ENCODE results near the gene EIF4G1.

The EIF4G1 gene

GRCh38 chr3:184373422-184373821, 59.0 kb downstream of the EIF4G1 start:
- DNase-seq (ENCODE audit: low spot score in 2 of 2) (no peak), ATAC-seq (no peak)
- H3K9me3 Mint-ChIP-seq = no peaks in the 10 kb centered on the region
- H3K4me1 Mint-ChIP-seq = peaks cover 8% of the 10 kb centered on the region
- H3K36me3 Mint-ChIP-seq = peaks cover 24% of the 10 kb centered on the region
- H3K4me3 Mint-ChIP-seq = no peak overlapping the region
- no peak overlapping the region for H3K27ac Mint-ChIP-seq

GRCh38 chr3:184375747-184376461, 61.5 kb downstream of the EIF4G1 start:
- H3K4me3 Mint-ChIP-seq = no peak overlapping the region
- no peak for DNase-seq (ENCODE audit: low spot score in 2 of 2)

GRCh38 chr3:184377374-184377773, 63.0 kb downstream of the EIF4G1 start:
- ATAC-seq (no peak), DNase-seq (ENCODE audit: low spot score in 2 of 2) (no peak)
- no peaks in the 10 kb centered on the region for H3K4me1 Mint-ChIP-seq
- H3K9me3 Mint-ChIP-seq = no peaks in the 10 kb centered on the region
- H3K36me3 Mint-ChIP-seq = no peaks in the 10 kb centered on the region
- H3K4me3 Mint-ChIP-seq = no peak overlapping the region
- H3K27ac Mint-ChIP-seq = no peak overlapping the region

More at GRCh38 chr3:184375747-184376461, 61.5 kb downstream of the EIF4G1 start:
- H3K36me3 Mint-ChIP-seq = no peaks in the 10 kb centered on the region
- no peak overlapping the region for H3K27ac Mint-ChIP-seq
- peaks cover 8% of the 10 kb centered on the region for H3K4me1 Mint-ChIP-seq
- H3K9me3 Mint-ChIP-seq = no peaks in the 10 kb centered on the region
- no peak for ATAC-seq

- H3K4me3 Mint-ChIP-seq = peak within 1 kb of the TSS; percentile 62
- DNase-seq (ENCODE audit: low spot score in 2 of 2) (no peak), ATAC-seq (no peak)
- no peaks in the 10 kb centered on the region for H3K9me3 Mint-ChIP-seq
- no peaks in the 10 kb centered on the region for H3K4me1 Mint-ChIP-seq
- H3K36me3 Mint-ChIP-seq = no peaks in the 10 kb centered on the region
- H3K27ac Mint-ChIP-seq = peak within 1 kb of the TSS; percentile 38
These were observed 63.6 kb downstream of the EIF4G1 start, which contains the start of gene THPO for GRCh38 chr3:184377882-184378445. Gene THPO (minus strand): TSS chr3:184378207. CDS start chr3:184376259, 1,948 bp downstream.

GRCh38 chr3:184378651-184379357, 64.4 kb downstream of the EIF4G1 start:
- no peak for ATAC-seq
- peak overlapping the region; percentile 62 for H3K4me3 Mint-ChIP-seq
- DNase-seq (ENCODE audit: low spot score in 2 of 2) = no peak
- H3K4me1 Mint-ChIP-seq = no peaks in the 10 kb centered on the region
- no peaks in the 10 kb centered on the region for H3K36me3 Mint-ChIP-seq
- H3K27ac Mint-ChIP-seq = peak overlapping the region; percentile 38
- H3K9me3 Mint-ChIP-seq = no peaks in the 10 kb centered on the region

- Mint-ChIP-seq H3K4me1 (no peaks in the 10 kb centered on the region), H3K27ac (peak within 1 kb of the TSS; percentile 38), H3K9me3 (no peaks in the 10 kb centered on the region), H3K4me3 (peak within 1 kb of the TSS; percentile 62), H3K36me3 (no peaks in the 10 kb centered on the region)
- ATAC-seq (no peak), DNase-seq (ENCODE audit: low spot score in 2 of 2) (no peak)
These were observed 65.2 kb downstream of the EIF4G1 start, which contains the start of gene CHRD for GRCh38 chr3:184379358-184380184. Gene CHRD (plus strand): TSS chr3:184380054. CDS start chr3:184380319, 265 bp downstream.

- ATAC-seq (peak; percentile 48), DNase-seq (ENCODE audit: low spot score in 2 of 2) (no peak)
- H3K27ac Mint-ChIP-seq = no peak overlapping the region
- H3K4me3 Mint-ChIP-seq = peak overlapping the region; percentile 52
- no peaks in the 10 kb centered on the region for H3K4me1 Mint-ChIP-seq
- H3K9me3 Mint-ChIP-seq = no peaks in the 10 kb centered on the region
- H3K36me3 Mint-ChIP-seq = no peaks in the 10 kb centered on the region
These were observed 65.8 kb downstream of the EIF4G1 start for GRCh38 chr3:184380185-184380626.

- no peaks in the 10 kb centered on the region for H3K36me3 Mint-ChIP-seq
- ATAC-seq (peak; percentile 44), DNase-seq (ENCODE audit: low spot score in 2 of 2) (no peak)
- H3K4me3 Mint-ChIP-seq = peak overlapping the region; percentile 52
- no peak overlapping the region for H3K27ac Mint-ChIP-seq
- no peaks in the 10 kb centered on the region for H3K9me3 Mint-ChIP-seq
- no peaks in the 10 kb centered on the region for H3K4me1 Mint-ChIP-seq
These were observed 66.3 kb downstream of the EIF4G1 start for GRCh38 chr3:184380627-184381260.

- H3K36me3 Mint-ChIP-seq = no peaks in the 10 kb centered on the region
- peak in 1 of 2 donors; percentile 53 for DNase-seq (ENCODE audit: low spot score in 2 of 2)
- no peak overlapping the region for H3K27ac Mint-ChIP-seq
- H3K9me3 Mint-ChIP-seq = no peaks in the 10 kb centered on the region
- peak overlapping the region; percentile 52 for H3K4me3 Mint-ChIP-seq
- H3K4me1 Mint-ChIP-seq = no peaks in the 10 kb centered on the region
- peak; percentile 6 for ATAC-seq
These were observed 67.1 kb downstream of the EIF4G1 start for GRCh38 chr3:184381261-184382224.

GRCh38 chr3:184382326-184383032, 68.1 kb downstream of the EIF4G1 start:
- H3K27ac Mint-ChIP-seq = no peak overlapping the region
- no peaks in the 10 kb centered on the region for H3K36me3 Mint-ChIP-seq
- no peaks in the 10 kb centered on the region for H3K9me3 Mint-ChIP-seq
- no peak overlapping the region for H3K4me3 Mint-ChIP-seq
- H3K4me1 Mint-ChIP-seq = no peaks in the 10 kb centered on the region
- DNase-seq (ENCODE audit: low spot score in 2 of 2) = no peak
- ATAC-seq = no peak

GRCh38 chr3:184383033-184383740, 68.8 kb downstream of the EIF4G1 start:
- DNase-seq (ENCODE audit: low spot score in 2 of 2) (no peak), ATAC-seq (no peak)
- Mint-ChIP-seq H3K4me1 (no peaks in the 10 kb centered on the region), H3K4me3 (no peak overlapping the region), H3K27ac (no peak overlapping the region), H3K9me3 (no peaks in the 10 kb centered on the region), H3K36me3 (no peaks in the 10 kb centered on the region)

GRCh38 chr3:184384342-184384741, 69.9 kb downstream of the EIF4G1 start:
- Mint-ChIP-seq H3K9me3 (no peaks in the 10 kb centered on the region), H3K4me1 (no peaks in the 10 kb centered on the region), H3K36me3 (no peaks in the 10 kb centered on the region), H3K4me3 (no peak overlapping the region), H3K27ac (no peak overlapping the region)
- no peak for DNase-seq (ENCODE audit: low spot score in 2 of 2)
- no peak for ATAC-seq

All from stimulated activated effector memory CD8-positive, alpha-beta T cell treated with anti-CD3 and anti-CD28 coated beads, Interleukin-12 subunit alpha, Interleukin-12 subunit beta, amount 100 ng/mL, for 72 hours (primary cell).